ENCODE results near the gene EIF1. TPM values are rescaled to one million over a fixed set of nuclear protein-coding genes. Genes with fewer than 3 reads are reported as not detected.
A peak's percentile ranks its signal among the peaks of the same experiment; 100 is the strongest.

Gene EIF1
- total RNA-seq, 4 donors from 2014 or later: 444 to 832 (median 685) TPM

GRCh38 chr17:41653421-41653820 is 35.3 kb upstream of the EIF1 start:
- no peak for TF ChIP-seq CTCF (IDR thresholded peaks at IDR 0.05)
- DNase-seq (ENCODE audit: low spot score): no peak
- ATAC-seq (ENCODE audit: low FRiP score): no peak

- DNase-seq (ENCODE audit: low spot score): no peak
- TF ChIP-seq CTCF (IDR thresholded peaks at IDR 0.05): no peak
- peak; percentile 58 for ATAC-seq (ENCODE audit: low FRiP score)
Measured at GRCh38 chr17:41653892-41654677, 34.6 kb upstream of the EIF1 start.

- no peak for TF ChIP-seq CTCF (IDR thresholded peaks at IDR 0.05)
- ATAC-seq (ENCODE audit: low FRiP score) (no peak), DNase-seq (ENCODE audit: low spot score) (no peak)
Measured at GRCh38 chr17:41654678-41655607, 33.7 kb upstream of the EIF1 start.

- no peak for TF ChIP-seq CTCF (IDR thresholded peaks at IDR 0.05)
- no peak for DNase-seq (ENCODE audit: low spot score)
- peak; percentile 66 for ATAC-seq (ENCODE audit: low FRiP score)
Measured at GRCh38 chr17:41655611-41656111, 33.0 kb upstream of the EIF1 start.

- no peak for DNase-seq (ENCODE audit: low spot score)
- no peak for ATAC-seq (ENCODE audit: low FRiP score)
- no peak for TF ChIP-seq CTCF (IDR thresholded peaks at IDR 0.05)
Measured at GRCh38 chr17:41656249-41657023, 32.2 kb upstream of the EIF1 start.

- no peak for TF ChIP-seq CTCF (IDR thresholded peaks at IDR 0.05)
- ATAC-seq (ENCODE audit: low FRiP score) (no peak), DNase-seq (ENCODE audit: low spot score) (no peak)
Measured at GRCh38 chr17:41657176-41657754, 31.4 kb upstream of the EIF1 start.
